NCI-H345 treated with DMSO at 0.1 percent for 48 hours (cell line): ENCODE data around the gene USE1.

Experiments used
- DNase-seq: peaks from one replicate; lab custom pipeline; 2025; ENCODE audit not compliant: unreplicated experiment; lab: John Stamatoyannopoulos, UW

Gene USE1

DNA sequence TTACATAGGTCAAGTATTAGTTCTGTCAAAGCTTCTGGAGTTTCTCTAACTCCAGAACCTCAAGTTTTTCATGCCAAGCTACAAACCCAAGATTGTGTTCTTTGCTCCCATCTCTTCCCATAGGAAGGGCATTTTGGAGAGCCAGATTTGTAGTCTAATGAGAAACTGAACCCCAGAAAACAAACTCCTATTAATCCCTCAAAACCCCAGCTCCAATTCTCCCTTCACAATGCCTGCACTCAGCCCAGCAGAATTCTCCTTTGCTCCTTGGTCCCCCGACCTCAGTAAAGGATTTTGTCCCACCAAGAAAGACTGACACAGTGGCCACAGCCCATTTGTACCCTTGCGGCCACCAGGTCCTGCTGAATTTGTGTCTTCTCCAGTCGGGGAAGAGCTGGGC is 41.0 kb downstream of the USE1 start:
- DNase-seq, result no peak

DNA sequence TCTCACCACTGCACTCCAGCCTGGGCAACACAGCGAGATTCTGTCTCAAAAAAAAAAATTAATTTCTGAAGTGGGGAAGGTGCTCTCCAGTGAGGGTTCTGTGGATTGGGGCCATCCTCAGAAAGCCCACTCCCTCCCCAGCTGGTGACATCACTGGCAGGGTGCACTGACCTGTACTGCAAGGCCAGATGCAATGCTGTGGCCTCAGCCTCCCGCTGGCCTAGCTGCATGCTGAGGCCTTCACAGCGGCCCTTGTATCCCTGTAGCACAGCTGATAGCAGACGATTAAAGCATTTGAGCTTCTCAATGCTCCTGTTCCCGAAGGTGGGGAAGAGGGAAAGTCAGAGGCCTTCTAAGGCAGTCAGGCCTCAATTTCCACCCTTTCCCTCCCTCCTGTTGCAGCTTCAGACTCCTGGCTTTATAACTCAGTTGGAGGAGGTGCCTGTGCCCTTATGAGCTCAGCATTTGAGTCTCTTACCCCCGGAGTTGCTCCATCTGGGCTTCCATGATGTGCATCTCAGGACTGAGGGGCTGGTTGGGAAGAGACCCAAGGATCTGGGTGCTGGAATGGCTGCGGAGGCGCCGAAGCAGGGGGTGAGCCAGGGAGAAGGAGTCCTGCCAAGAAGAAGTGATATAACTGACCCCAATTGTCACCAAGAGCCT is 44.1 kb downstream of the USE1 start:
- no peak for DNase-seq

DNA sequence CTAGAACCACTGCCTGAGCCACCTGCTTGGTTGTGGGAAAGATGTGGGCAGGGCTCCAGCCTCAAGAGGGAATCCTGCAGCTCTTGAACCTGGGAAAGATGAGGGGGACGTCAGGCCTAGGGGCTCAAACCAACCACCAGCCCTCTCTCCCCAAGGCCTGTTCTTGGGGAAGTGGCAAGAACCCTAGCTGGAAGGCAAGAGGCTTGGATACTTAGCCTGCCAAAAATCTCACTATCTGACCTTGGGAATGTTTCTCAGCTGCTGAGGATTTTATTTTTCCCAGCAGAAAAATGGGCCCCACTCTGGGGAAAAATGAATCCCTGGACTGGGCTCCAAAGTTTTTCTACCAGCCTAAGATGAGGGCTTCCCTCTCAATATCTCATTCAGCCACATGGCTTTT is 44.8 kb downstream of the USE1 start:
- no peak for DNase-seq

DNA sequence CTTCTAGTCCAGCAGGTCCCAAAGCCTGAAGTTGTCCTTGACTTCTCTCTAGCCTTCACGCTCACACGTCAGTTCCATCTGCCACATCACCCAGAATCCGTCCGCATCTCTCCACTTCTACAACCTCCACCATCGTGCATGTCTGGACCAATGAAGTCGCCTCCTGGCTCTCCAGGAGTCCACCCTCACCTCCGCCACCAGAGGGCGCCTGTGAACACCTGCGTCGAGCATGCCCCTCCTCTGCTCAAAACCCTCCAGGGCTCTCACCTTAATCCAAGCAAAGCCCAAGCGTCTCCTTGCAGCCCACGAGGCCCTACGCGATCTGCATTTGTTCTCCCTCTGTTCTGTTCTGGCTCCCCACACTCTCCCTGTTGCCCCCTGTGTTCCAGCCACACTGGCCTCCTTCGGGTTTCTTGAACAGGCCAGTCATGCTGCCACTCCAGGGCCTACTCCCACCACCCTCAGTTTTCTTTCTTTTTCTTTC is 45.7 kb downstream of the USE1 start:
- DNase-seq, result peak; percentile 31

DNA sequence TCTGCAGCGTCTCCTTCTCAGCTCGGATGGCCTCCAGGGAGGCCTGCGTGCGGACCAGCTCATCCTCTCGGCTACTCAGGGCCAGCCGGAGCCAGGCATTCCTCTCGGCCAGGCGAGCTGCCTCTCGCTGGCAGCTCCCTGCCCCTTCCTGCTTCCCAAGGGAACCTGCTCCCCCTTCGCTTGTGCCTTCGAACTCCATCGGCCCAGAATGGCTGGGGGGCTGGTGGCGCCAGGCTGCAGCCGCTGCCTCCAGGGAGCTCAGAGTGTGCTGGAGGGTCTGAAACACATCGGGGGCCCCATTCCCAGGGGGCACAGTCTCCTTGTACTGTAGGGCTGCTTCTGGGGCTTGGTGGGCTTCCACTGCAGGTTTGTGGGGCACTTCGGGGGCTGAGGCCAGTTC is 47.4 kb downstream of the USE1 start:
- no peak for DNase-seq

- no peak for DNase-seq
Measured at GRCh38 chr19:17263712-17264640, 48.8 kb downstream of the USE1 start.

DNA sequence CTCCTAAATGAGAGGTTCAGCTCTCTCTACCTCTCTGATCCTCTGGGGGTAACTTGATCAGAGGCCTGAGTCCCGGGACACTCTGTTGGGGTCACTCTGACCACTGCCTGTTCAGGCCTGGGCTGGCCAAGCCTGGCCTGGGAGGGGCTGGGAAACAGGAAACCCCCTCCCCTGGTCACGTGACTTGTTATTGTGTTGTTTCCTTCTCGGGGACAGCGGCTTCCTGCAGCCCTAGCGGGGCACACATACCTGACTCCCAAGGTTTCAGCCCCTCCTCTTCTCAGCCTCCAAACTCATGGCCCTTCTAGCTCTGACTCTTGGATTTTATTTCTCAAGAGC is 49.5 kb downstream of the USE1 start, which contains the start of gene USHBP1:
Gene USHBP1, minus strand, starts transcription at position 105 of the 339 bp plus-strand sequence. CDS start 446 bp downstream, outside the sequence.
- DNase-seq, result no peak

DNA sequence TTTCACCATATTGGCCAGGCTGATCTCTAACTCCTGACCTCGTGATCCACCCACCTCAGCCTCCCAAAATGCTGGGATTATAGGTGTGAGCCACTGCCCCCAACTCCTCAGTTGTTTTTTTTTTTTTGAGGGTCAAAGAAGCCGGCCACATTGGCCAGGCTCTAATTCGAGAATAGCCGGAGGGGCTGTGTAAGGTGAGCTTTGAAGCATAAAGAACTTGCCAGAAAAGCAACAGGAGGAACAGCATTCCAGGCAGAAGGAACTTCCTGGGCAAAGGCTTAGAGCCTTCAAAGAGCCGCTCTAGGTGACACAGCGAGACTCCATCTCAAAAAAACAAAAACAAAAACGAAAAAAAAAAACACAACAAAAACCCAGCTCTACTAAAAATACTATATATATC is 50.9 kb downstream of the USE1 start:
- no peak for DNase-seq

DNA sequence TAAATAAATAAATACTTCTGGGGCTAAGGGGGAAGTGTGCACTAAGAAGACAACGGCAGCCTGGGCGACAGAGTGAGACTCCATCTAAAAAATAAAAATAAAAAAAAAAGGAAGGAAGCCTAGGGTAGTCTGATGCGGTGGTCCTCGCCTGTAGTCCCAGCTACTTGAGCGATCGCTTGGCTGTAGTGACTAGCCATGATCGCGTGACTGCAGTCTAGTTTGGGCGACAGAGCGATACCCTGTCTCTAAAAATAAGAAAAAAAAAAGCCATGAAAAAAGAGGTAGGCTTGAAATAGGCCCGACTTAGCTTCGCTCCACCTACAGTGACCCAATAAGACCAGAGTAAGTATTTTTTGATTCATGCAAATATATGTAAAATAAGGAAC is 51.4 kb downstream of the USE1 start:
- DNase-seq, result no peak

DNA sequence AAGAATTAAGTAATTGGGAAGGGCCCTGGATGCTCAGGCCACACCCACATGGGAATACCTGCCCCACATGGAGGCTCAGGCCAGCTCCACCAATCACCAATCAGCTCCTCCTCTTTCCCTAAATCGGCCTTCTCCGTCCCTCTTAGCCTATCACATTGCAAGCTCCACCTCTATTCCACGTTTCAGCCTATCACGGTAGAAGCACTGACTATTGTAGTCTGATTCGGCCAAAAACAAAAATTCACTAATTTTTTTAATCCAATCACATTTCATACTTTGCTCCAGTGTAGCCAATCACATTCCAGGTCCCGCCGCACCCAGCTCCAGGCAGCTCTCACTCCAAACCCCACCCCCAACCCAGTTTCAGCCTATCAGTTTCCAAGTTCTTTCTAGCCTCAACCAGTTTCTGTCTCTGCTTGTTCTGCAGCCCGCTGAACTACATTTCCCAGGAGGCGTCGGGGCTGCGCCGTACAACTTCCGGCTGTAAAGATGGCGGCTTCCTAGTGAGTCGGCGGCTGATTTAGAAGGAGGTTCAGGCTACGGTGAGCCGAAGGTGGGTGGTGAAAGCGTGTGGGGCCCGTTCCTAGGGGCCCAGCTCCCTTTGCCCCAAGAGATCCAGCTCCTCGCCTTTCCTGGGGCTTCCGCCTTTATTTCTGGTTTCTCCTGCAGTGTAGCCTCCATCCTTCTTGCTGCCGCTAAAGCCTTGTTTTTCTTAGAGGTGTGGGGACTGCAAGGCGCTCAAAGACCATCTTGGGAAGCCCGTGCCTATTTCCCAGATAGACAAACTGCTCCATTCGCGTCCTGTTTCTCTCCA is 52.0 kb downstream of the USE1 start, which contains the start of gene BABAM1:
Gene BABAM1, plus strand, starts transcription at position 469 of the 814 bp plus-strand sequence. CDS start 1,364 bp downstream, outside the sequence.
- DNase-seq, result peak; percentile 85

DNA sequence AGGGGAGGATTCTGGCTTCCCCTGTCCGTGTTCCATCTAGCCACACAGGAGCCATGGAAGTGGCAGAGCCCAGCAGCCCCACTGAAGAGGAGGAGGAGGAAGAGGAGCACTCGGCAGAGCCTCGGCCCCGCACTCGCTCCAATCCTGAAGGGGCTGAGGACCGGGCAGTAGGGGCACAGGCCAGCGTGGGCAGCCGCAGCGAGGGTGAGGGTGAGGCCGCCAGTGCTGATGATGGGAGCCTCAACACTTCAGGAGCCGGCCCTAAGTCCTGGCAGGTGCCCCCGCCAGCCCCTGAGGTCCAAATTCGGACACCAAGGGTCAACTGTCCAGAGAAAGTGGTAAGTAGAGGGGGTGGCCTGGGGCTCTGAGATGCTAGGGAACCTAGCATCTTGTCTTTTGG is 53.6 kb downstream of the USE1 start:
- DNase-seq, result no peak
